IPS-20b (cell line): ENCODE results near the gene ARID3B.

Experiments used
- H3K27ac ChIP-seq: one replicate; pipeline ENCODE4 v1.5.1; 2013; ENCODE audit warnings: low read length
- H3K27me3 ChIP-seq: 2 replicates; pipeline ENCODE4 v1.6.1; 2013; ENCODE audit warnings: mild to moderate bottlenecking, low read length, inconsistent platforms; ENCODE audit not compliant: insufficient read depth
- H3K36me3 ChIP-seq: 2 replicates; pipeline ENCODE4 v1.6.1; 2013; ENCODE audit warnings: low read depth, mild to moderate bottlenecking, inconsistent platforms, low read length, moderate library complexity; ENCODE audit not compliant: insufficient read depth
- H3K4me1 ChIP-seq: 2 replicates; pipeline ENCODE4 v1.6.1; 2013; ENCODE audit warnings: mild to moderate bottlenecking, control low read depth, inconsistent platforms, low read length, moderate library complexity; ENCODE audit not compliant: insufficient read depth
- H3K4me3 ChIP-seq: 2 replicates; pipeline ENCODE4 v1.5.1; 2013; ENCODE audit warnings: mild to moderate bottlenecking, low read length, inconsistent platforms
- H3K9ac ChIP-seq: 2 replicates; pipeline ENCODE4 v1.6.1; 2013; ENCODE audit warnings: low read depth, mild to moderate bottlenecking, inconsistent platforms, low read length, moderate library complexity
- H3K9me3 ChIP-seq: 2 replicates; pipeline ENCODE4 v1.6.1; 2013; ENCODE audit warnings: mild to moderate bottlenecking, low read depth, low read length, inconsistent platforms; ENCODE audit not compliant: insufficient read depth

The ARID3B gene

DNA sequence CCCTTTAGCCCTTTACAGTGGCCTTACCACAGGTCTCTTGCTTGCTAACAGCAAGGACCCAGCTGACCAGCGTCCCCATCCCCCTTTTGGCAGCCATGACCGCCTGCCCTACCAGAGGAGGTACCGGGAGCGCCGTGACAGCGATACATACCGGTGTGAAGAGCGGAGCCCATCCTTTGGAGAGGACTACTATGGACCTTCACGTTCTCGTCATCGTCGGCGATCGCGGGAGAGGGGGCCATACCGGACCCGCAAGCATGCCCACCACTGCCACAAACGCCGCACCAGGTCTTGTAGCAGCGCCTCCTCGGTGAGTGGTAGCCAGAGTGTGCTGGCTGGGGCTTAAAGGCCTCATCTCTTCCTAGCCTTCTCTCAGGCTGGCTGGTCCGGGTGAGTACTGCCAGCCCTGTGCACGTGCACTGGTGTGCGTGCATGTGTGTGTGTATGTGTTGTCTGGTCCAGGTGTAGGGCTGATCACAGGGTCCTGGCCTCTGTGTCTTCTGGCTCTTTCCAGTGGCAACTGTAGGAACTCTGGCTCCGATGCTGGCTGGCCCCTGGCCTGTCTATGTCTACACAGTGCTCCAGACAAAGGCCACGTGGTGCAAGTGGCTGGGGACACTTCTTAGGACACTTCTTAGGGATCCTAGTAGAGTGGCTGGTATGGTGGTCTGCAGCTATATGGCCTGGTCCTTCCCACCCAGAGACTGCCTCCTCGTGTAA, 79.1 kb downstream of the ARID3B start:
- Histone ChIP-seq H3K36me3 (peaks cover 62% of the 10 kb centered on the region), H3K4me1 (peaks cover 7% of the 10 kb centered on the region), H3K9me3 (no peaks in the 10 kb centered on the region), H3K4me3 (no peak overlapping the region), H3K9ac (no peak overlapping the region), H3K27me3 (no peaks in the 10 kb centered on the region), H3K27ac (no peak overlapping the region)

DNA sequence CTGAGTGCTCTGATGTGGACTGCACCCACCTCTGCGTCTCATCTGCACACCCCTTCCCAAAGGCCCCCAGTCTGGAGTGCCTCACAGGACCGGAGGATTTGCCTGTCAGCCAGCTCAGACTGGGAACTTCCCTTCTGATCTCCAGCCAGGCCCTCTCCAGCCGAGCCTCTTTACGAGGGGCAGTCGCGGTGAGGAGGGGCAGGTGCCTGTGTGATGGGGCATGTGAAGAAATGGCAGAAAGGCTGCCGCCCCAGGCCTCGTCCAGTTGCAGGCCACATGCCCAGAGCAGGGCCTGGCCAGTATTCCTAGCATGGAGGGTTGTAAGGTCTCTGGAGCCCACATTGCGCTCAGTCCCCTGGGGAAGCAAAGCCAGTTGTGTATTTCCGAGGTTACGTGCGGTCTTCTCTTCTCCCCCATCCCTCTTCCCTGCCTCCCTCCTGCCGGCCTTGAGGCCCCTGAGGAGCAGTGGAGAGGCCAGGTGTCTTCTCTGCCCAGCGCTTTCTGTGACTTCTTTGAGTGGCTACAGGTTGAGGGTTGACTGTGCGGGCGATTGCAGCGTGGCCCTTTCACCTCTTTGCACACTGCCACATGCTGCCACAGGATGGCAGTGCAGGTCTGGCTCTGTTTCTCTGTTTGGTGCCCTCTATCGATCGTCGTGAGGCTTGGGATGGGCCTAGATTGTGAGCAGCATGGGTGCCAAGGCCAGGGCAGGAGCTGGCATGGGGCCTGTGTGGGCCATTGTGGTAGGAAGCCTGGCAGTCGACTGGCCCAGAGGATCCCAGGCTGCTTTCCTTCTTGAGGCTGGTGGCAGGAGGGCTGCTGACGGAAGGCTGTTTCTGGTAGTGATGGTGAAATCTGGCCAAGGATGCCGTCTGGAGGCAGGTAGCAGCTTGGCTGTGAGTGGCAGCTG, 79.9 kb downstream of the ARID3B start:
- H3K4me1 ChIP-seq: peaks cover 7% of the 10 kb centered on the region
- no peak overlapping the region for H3K9ac ChIP-seq
- H3K9me3 ChIP-seq: no peaks in the 10 kb centered on the region
- no peak overlapping the region for H3K4me3 ChIP-seq
- H3K27ac ChIP-seq: no peak overlapping the region
- no peaks in the 10 kb centered on the region for H3K27me3 ChIP-seq
- peaks cover 71% of the 10 kb centered on the region for H3K36me3 ChIP-seq

DNA sequence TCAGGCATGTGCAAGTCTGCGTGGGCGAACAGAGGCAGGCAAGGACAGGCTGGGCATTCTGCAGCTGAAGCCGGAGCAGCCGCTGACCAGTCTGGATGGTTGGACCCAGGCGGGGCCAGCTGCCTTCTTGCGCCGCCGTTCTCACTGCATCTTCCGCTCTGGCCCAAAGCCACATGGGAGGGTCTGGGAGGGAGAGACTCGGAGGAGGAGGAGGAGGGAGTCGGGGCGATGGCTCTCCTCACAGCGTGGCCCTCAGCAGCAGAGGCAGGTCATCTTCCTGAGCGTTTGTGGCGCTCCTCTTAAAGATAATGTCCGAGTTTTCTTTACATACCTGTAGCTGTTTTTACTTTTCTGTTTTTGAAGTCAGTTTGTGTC, 80.5 kb downstream of the ARID3B start:
- peaks cover 6% of the 10 kb centered on the region for H3K4me1 ChIP-seq
- H3K9me3 ChIP-seq: no peaks in the 10 kb centered on the region
- no peaks in the 10 kb centered on the region for H3K27me3 ChIP-seq
- peaks cover 77% of the 10 kb centered on the region for H3K36me3 ChIP-seq
- no peak overlapping the region for H3K4me3 ChIP-seq
- no peak overlapping the region for H3K27ac ChIP-seq
- no peak overlapping the region for H3K9ac ChIP-seq

DNA sequence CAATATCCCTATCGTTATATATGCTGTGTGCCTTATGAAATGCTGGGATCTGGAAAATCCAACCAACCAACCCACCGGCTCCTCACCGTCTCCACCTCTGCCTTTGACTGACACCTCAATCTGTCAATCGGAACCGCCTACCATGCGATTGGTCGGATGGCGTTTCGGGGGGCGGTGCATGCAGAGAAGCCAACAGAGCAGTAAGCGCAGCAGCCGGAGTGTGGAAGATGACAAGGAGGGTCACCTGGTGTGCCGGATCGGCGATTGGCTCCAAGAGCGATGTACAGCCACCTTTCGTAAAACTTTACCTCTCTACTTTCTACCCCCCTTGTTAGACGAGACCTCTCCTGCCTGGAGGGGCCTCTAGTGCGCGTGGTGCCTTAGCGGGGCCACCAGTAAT, 80.9 kb downstream of the ARID3B start:
- Histone ChIP-seq H3K27me3 (no peaks in the 10 kb centered on the region), H3K27ac (no peak overlapping the region), H3K36me3 (peaks cover 81% of the 10 kb centered on the region), H3K9ac (no peak overlapping the region), H3K9me3 (no peaks in the 10 kb centered on the region), H3K4me3 (no peak overlapping the region), H3K4me1 (peaks cover 2% of the 10 kb centered on the region; the same call in 1 of the 2 replicates)

DNA sequence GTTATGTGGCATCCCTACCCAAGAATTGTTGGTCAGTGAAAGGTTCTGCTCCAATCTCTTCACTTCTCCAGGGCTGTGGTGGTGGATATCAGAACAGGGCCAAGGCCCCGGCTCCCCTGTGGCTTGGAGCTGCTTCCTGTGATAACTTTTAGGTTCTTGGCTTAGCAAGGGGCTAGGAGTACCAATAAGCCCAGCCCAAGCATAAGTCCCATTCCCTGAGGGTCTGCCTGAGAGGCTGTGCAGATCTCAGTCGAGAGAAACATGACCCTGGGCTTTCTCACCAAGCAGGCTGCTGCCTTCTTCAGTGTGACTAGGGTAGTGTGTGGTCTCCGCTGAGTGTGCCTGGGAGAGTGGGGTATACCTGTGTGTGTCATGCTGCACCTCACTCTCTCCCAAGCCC, 81.7 kb downstream of the ARID3B start:
- Histone ChIP-seq H3K4me3 (no peak overlapping the region), H3K9me3 (no peaks in the 10 kb centered on the region), H3K9ac (no peak overlapping the region), H3K27me3 (no peaks in the 10 kb centered on the region), H3K36me3 (peaks cover 89% of the 10 kb centered on the region), H3K4me1 (no peaks in the 10 kb centered on the region), H3K27ac (no peak overlapping the region)

DNA sequence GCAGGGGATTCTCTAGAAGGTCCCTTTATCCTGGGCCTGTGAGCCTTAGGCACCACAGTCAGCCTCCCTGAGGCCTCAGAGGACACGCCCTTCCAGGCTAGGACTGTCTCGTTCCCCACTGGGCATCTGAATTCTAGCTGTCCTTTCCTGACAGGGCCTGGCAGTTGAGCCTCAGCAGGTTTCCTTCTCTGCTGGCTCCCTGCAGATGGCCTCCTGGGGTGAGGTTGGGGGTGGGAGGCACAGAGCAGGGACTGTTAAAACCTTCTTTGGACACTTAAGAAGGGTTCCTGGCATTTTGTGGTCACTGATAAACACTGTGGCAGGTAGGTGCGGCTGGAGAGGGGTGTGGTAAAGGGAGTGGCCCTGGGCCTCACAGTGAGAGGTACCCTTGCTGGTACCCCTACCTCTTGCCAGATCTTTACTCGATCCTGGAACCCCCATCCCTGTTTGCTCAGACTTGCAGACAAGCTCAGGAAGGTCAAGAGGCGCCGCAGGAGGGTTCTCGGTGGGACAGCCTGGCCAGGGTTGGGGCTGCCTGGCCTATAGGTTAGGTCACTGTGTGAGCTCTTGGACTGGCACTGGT, 83.1 kb downstream of the ARID3B start:
- no peaks in the 10 kb centered on the region for H3K4me1 ChIP-seq
- no peaks in the 10 kb centered on the region for H3K27me3 ChIP-seq
- H3K4me3 ChIP-seq: no peak overlapping the region
- no peak overlapping the region for H3K9ac ChIP-seq
- H3K9me3 ChIP-seq: no peaks in the 10 kb centered on the region
- no peak overlapping the region for H3K27ac ChIP-seq
- peaks cover 100% of the 10 kb centered on the region for H3K36me3 ChIP-seq

DNA sequence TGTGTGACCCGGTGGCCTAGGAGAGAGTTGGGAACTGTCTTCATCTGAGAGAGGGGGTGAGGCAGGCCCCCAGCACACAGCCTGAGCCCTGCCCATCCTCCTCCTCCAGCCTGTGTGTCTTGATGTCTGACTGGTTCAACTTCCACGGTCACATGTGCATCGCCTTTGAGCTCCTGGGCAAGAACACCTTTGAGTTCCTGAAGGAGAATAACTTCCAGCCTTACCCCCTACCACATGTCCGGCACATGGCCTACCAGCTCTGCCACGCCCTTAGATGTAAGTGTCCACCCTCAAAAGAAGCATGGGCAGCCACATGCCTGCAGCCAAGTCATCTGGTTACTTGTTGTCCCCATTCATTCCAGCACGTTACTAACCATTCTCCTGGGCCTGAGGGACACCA, 84.7 kb downstream of the ARID3B start:
- Histone ChIP-seq H3K36me3 (peaks cover 99% of the 10 kb centered on the region), H3K27me3 (no peaks in the 10 kb centered on the region), H3K9me3 (no peaks in the 10 kb centered on the region), H3K9ac (no peak overlapping the region), H3K4me3 (no peak overlapping the region), H3K4me1 (no peaks in the 10 kb centered on the region), H3K27ac (no peak overlapping the region)

DNA sequence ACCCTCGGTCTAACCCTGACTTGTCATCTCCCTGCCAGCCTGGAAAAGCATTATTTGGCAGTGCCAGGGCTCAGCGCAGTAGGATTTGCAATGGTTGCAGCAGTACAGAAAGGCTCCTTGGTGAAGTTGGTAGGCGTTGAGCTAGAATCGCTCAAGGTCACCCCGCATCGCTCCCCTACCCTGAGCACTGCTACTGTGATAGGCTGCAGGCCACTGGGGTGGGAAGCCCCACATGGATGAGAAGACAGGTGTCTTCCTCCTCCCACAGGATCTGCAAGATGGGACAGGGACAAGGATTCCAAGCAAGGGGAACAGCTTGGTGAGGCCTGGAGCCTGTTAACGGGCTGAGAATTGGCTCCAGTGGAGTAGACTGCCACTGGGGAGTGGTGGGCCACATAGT, 85.3 kb downstream of the ARID3B start:
- Histone ChIP-seq H3K27me3 (no peaks in the 10 kb centered on the region), H3K4me1 (no peaks in the 10 kb centered on the region), H3K4me3 (no peak overlapping the region), H3K27ac (no peak overlapping the region), H3K9ac (no peak overlapping the region), H3K9me3 (no peaks in the 10 kb centered on the region), H3K36me3 (peaks cover 99% of the 10 kb centered on the region)

DNA sequence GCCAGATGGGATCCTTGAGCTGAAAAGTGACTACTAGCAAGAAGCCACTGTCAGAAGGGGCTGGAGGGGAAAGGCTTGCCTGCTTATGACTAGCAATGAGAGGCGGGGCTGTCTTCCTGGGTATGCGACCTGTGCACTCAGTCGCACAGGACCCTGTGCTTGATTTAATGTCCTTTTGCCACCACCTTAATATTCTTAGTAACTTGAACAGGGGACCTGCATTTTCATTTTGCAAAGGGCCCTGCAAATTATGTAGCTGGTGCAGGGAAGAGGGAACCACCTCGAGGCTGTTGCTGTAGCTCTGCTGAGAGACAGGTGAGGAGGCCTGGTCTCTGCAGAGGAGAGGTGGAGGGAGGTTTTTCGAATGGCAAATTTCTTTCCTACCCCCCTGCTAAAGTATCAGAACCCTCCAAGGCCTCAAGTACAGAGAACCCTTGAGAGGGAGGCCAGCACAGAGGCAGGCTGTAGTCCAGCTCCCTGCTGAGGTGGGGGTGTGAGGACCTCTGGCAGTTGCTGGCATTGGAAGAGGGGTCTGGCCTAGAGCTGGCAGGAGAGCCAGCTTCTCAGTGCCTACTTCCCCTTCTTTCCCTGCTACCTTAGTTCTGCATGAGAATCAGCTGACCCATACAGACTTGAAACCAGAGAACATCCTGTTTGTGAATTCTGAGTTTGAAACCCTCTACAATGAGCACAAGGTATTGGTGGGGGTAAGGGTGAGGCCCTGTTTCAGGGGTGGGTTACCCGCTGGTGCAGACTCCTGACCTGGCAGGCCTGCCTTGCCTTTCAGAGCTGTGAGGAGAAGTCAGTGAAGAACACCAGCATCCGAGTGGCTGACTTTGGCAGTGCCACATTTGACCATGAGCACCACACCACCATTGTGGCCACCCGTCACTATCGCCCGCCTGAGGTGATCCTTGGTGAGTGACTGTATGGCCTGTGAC, 86.0 kb downstream of the ARID3B start:
- Histone ChIP-seq H3K36me3 (peaks cover 95% of the 10 kb centered on the region), H3K27ac (no peak overlapping the region), H3K4me1 (no peaks in the 10 kb centered on the region), H3K27me3 (no peaks in the 10 kb centered on the region), H3K9me3 (no peaks in the 10 kb centered on the region), H3K9ac (no peak overlapping the region), H3K4me3 (no peak overlapping the region)

DNA sequence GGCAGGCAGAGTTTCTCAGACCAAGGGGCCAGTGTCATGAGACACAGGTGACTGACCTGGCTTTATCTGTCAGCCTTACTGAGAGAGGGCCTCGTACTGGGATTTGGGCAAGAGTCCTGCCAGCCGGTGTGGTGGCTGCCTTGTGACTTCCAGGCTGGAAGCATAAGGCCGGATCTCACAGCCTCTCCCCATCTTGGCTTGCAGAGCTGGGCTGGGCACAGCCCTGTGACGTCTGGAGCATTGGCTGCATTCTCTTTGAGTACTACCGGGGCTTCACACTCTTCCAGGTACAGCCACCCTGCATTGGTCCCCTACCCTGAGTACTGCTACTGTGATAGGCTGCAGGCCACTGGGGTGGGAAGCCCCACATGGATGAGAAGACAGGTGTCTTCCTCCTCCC, 86.7 kb downstream of the ARID3B start:
- Histone ChIP-seq H3K4me3 (no peak overlapping the region), H3K27me3 (no peaks in the 10 kb centered on the region), H3K27ac (no peak overlapping the region), H3K9ac (no peak overlapping the region), H3K4me1 (no peaks in the 10 kb centered on the region), H3K9me3 (no peaks in the 10 kb centered on the region), H3K36me3 (peaks cover 95% of the 10 kb centered on the region)

DNA sequence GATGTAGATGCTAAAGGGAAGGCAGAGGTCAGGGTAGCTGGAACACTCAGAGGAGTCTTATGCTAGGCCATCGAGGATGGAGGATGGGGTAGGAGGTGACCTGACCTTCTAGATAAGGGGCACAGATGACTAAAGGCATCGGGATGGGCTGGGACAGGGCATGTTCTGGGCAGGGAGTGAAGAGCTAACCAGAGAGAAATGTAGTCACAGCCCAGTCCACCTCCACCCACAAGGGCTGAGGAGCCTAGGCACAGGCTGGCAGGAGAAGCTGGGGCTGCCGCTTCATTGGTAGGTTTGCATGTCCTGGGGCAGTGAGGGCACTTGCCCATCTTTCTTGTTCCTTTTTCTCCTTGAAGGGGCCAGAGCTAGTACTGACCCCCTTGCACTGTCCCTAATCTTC, 87.2 kb downstream of the ARID3B start:
- peaks cover 95% of the 10 kb centered on the region for H3K36me3 ChIP-seq
- H3K9ac ChIP-seq: no peak overlapping the region
- no peaks in the 10 kb centered on the region for H3K4me1 ChIP-seq
- no peak overlapping the region for H3K27ac ChIP-seq
- H3K9me3 ChIP-seq: no peaks in the 10 kb centered on the region
- no peaks in the 10 kb centered on the region for H3K27me3 ChIP-seq
- no peak overlapping the region for H3K4me3 ChIP-seq
